Posterior cingulate gyrus (tissue), 11 donors: ENCODE measurements around the gene GEMIN7.

ENCODE experiments used
- DNase-seq, 10 donors: peaks; one replicate each; pipeline versions ENCODE4 v3.0.0 to v3.0.0-alpha.2; 2020 to 2021; ENCODE audit warnings: mixed read lengths in 3 of 10
- intact Hi-C: fragments of 100-400 bp; cut with DNase I; formaldehyde crosslinking; loops from one replicate; pipeline ENCODE4 v1.15.1; 2023

GEMIN7 gene

GRCh38 chr19:45122832-45123231 lies 43.8 kb downstream of the GEMIN7 start:
- intact Hi-C loops: no loop called here
- DNase-seq: peak in 1 of 10 donors; percentile 73

GRCh38 chr19:45123440-45123850 lies 44.4 kb downstream of the GEMIN7 start:
- intact Hi-C loops: no loop called here
- peak in 1 of 10 donors; percentile 59 for DNase-seq

- intact Hi-C loops: no loop called here
- no peak for DNase-seq
Measured at GRCh38 chr19:45124021-45124420, 45.0 kb downstream of the GEMIN7 start.

- DNase-seq: no peak
- intact Hi-C loops: no loop called here
Measured at GRCh38 chr19:45125360-45125759, 46.3 kb downstream of the GEMIN7 start.

- intact Hi-C loops: no loop called here
- DNase-seq: peak in 5 of 10 donors; percentile 50 to 83 (median 59)
Measured at GRCh38 chr19:45125975-45126493, 47.0 kb downstream of the GEMIN7 start.

GRCh38 chr19:45126654-45127053 lies 47.6 kb downstream of the GEMIN7 start:
- intact Hi-C loops: no loop called here
- DNase-seq: no peak

GRCh38 chr19:45128146-45128545 lies 49.1 kb downstream of the GEMIN7 start:
- DNase-seq: no peak
- intact Hi-C loops: no loop called here

- intact Hi-C loops: no loop called here
- DNase-seq: no peak
Measured at GRCh38 chr19:45128806-45129205, 49.7 kb downstream of the GEMIN7 start.

- no peak for DNase-seq
- intact Hi-C loops: no loop called here
Measured at GRCh38 chr19:45130236-45130635, 51.2 kb downstream of the GEMIN7 start.

- intact Hi-C loops: no loop called here
- DNase-seq: peak; percentile 30 to 96 (median 74)
Measured at GRCh38 chr19:45130888-45131615, 52.0 kb downstream of the GEMIN7 start.

- intact Hi-C loops: no loop called here
- DNase-seq: no peak
Measured at GRCh38 chr19:45133661-45134060, 54.6 kb downstream of the GEMIN7 start.

- DNase-seq: peak in 1 of 10 donors; percentile 79
Measured at GRCh38 chr19:45135176-45135885, 56.3 kb downstream of the GEMIN7 start.

GRCh38 chr19:45136507-45137178 lies 57.6 kb downstream of the GEMIN7 start:
- intact Hi-C loops: no loop called here
- peak in 1 of 10 donors; percentile 77 for DNase-seq

More at GRCh38 chr19:45135176-45135885, 56.3 kb downstream of the GEMIN7 start:
- intact Hi-C loops: no loop called here

- DNase-seq: peak in 3 of 10 donors; percentile 31 to 91 (median 34)
- intact Hi-C loops: no loop called here
Measured at GRCh38 chr19:45137179-45137761, 58.2 kb downstream of the GEMIN7 start.

GRCh38 chr19:45138303-45138751 lies 59.3 kb downstream of the GEMIN7 start:
- intact Hi-C loops: no loop called here
- peak in 1 of 10 donors; percentile 71 for DNase-seq

- peak in 1 of 10 donors; percentile 57 for DNase-seq
- intact Hi-C loops: no loop called here
Measured at GRCh38 chr19:45139286-45140143, 60.5 kb downstream of the GEMIN7 start.

- peak in 1 of 10 donors; percentile 71 for DNase-seq
- intact Hi-C loops: no loop called here
Measured at GRCh38 chr19:45140144-45140503, 61.1 kb downstream of the GEMIN7 start.

GRCh38 chr19:45140533-45140932 lies 61.5 kb downstream of the GEMIN7 start:
- DNase-seq: peak in 1 of 10 donors; percentile 67
- intact Hi-C loops: no loop called here
